NCI-H187 treated with DMSO at 0.1 percent for 48 hours (cell line): ENCODE results near the gene PCYT1A.
"Not testable (repeated sequence)": the region's sequence is repeated elsewhere in the genome, so short reads cannot be mapped to it uniquely, and the experiment has no call there.

ENCODE experiments used
- DNase-seq: peaks from one replicate; lab custom pipeline; 2025; lab: John Stamatoyannopoulos, UW

Gene PCYT1A

GRCh38 chr3:196214783-196215441 is 72.6 kb downstream of the PCYT1A start:
- no peak for DNase-seq

GRCh38 chr3:196210673-196211556 is 76.6 kb downstream of the PCYT1A start, which contains the start of gene ZDHHC19:
Gene ZDHHC19, minus strand, starts transcription at chr3:196211400. Its CDS starts 85 bp downstream, at chr3:196211315.
- no peak for DNase-seq

- DNase-seq = not testable (repeated sequence)
These were observed 77.4 kb downstream of the PCYT1A start for GRCh38 chr3:196209944-196210672.

- no peak for DNase-seq
These were observed 78.4 kb downstream of the PCYT1A start for GRCh38 chr3:196208942-196209695.

- DNase-seq = peak; percentile 49
These were observed 79.5 kb downstream of the PCYT1A start for GRCh38 chr3:196207833-196208607.

- DNase-seq = no peak
These were observed 80.2 kb downstream of the PCYT1A start for GRCh38 chr3:196207159-196207832.

- not testable (repeated sequence) for DNase-seq
These were observed 81.9 kb downstream of the PCYT1A start for GRCh38 chr3:196205442-196206205.

GRCh38 chr3:196203846-196204245 is 83.7 kb downstream of the PCYT1A start:
- no peak for DNase-seq

- no peak for DNase-seq
These were observed 85.0 kb downstream of the PCYT1A start for GRCh38 chr3:196202516-196202970.

- DNase-seq = no peak
These were observed 88.5 kb downstream of the PCYT1A start for GRCh38 chr3:196198771-196199753.

- DNase-seq = no peak
These were observed 89.3 kb downstream of the PCYT1A start for GRCh38 chr3:196198081-196198675.

- DNase-seq = no peak
These were observed 90.0 kb downstream of the PCYT1A start for GRCh38 chr3:196197524-196197923.

- DNase-seq = no peak
These were observed 91.8 kb downstream of the PCYT1A start for GRCh38 chr3:196195664-196196265.

- DNase-seq = no peak
These were observed 93.0 kb downstream of the PCYT1A start for GRCh38 chr3:196194542-196194915.

- DNase-seq = no peak
These were observed 93.6 kb downstream of the PCYT1A start for GRCh38 chr3:196193736-196194541.

GRCh38 chr3:196193133-196193735 is 94.3 kb downstream of the PCYT1A start:
- no peak for DNase-seq
